NCI-H1417 (cell line): ENCODE measurements around the gene MAEL.

Source experiments
- DNase-seq, 3 experiments: peaks; one replicate each; lab custom pipeline; 2025; lab: John Stamatoyannopoulos, UW

The MAEL gene

GRCh38 chr1:167056529-167057231, 67.6 kb downstream of the MAEL start:
- DNase-seq: peak in 2 of 3 experiments; percentile 78 to 95

GRCh38 chr1:167057241-167057688, 68.2 kb downstream of the MAEL start:
- peak; percentile 78 to 95 (median 90) for DNase-seq

GRCh38 chr1:167059045-167059808, 70.1 kb downstream of the MAEL start:
- peak; percentile 61 to 90 (median 86) for DNase-seq

- DNase-seq: no peak
Measured at GRCh38 chr1:167059809-167060107, 70.7 kb downstream of the MAEL start.

GRCh38 chr1:167060141-167061072, 71.3 kb downstream of the MAEL start:
- peak in 1 of 3 experiments; percentile 19 for DNase-seq

GRCh38 chr1:167061073-167061464, 72.0 kb downstream of the MAEL start:
- DNase-seq: no peak

GRCh38 chr1:167064621-167065020, 75.5 kb downstream of the MAEL start:
- DNase-seq: no peak

- peak; percentile 5 to 76 (median 32) for DNase-seq
Measured at GRCh38 chr1:167065471-167065870, 76.4 kb downstream of the MAEL start.

GRCh38 chr1:167066333-167067122, 77.4 kb downstream of the MAEL start:
- DNase-seq: peak; percentile 80 to 92 (median 87)

GRCh38 chr1:167067904-167068303, 78.8 kb downstream of the MAEL start:
- DNase-seq: no peak

GRCh38 chr1:167068761-167069160, 79.7 kb downstream of the MAEL start:
- DNase-seq: no peak

GRCh38 chr1:167071286-167071685, 82.2 kb downstream of the MAEL start:
- no peak for DNase-seq
